Thyroid gland (tissue), 4 donors: ENCODE measurements around the gene ELAPOR1. TPM values are rescaled to one million over a fixed set of nuclear protein-coding genes. Genes with fewer than 3 reads are reported as not detected.

Source experiments
- DNase-seq, 2 donors: peaks; one replicate each; pipeline ENCODE4 v3.0.0-alpha.2; 2019
- H3K27ac ChIP-seq, 3 donors: fragments of 200-600 bp; sonication (generic); 1 replicate in 2 of 3; 2 replicates in 1 of 3; pipeline ENCODE4 v1.5.1; 2016 to 2019; ENCODE audit warnings: mild to moderate bottlenecking in 1 of 3, moderate library complexity in 1 of 3
- H3K27me3 ChIP-seq: fragments of 200-600 bp; sonication (generic); one replicate; pipeline ENCODE4 v1.5.1; 2019
- H3K36me3 ChIP-seq, 2 donors: fragments of 200-600 bp; sonication (generic); one replicate each; pipeline ENCODE4 v1.5.1; 2016 to 2019
- H3K4me1 ChIP-seq, 2 donors: fragments of 200-600 bp; sonication (generic); one replicate each; pipeline ENCODE4 v1.5.1; 2017 to 2019
- H3K4me3 ChIP-seq, 3 donors: fragments of 200-600 bp; sonication (generic); replicated peaks in 1 of 3; 1 replicate in 2 of 3; 2 replicates in 1 of 3; pipeline ENCODE4 v1.5.1; 2016; ENCODE audit warnings: mild to moderate bottlenecking in 1 of 3
- H3K9me3 ChIP-seq: fragments of 200-600 bp; sonication (generic); one replicate; pipeline ENCODE4 v1.5.1; 2017
- POLR2A ChIP-seq, 2 donors: fragments of 450-650 bp; IDR thresholded peaks; one replicate each; pipeline ENCODE4 v1.6.1; 2017; ENCODE audit warnings: antibody characterized with exemption in 2 of 2, mild to moderate bottlenecking in 2 of 2, moderate library complexity in 1 of 2
- WGBS, 2 donors: methylation state at CpG; one replicate each; pipeline ENCODE4 v1.1.5; 2017; 5-methylcytosine and 5-hydroxymethylcytosine counted together
- intact Hi-C: fragments of 100-400 bp; cut with DNase I; formaldehyde crosslinking; loops from one replicate; pipeline ENCODE4 v1.15.1; 2023
- total RNA-seq, 4 donors: library from RNA; depleted of rRNA; stranded (reverse); fragments of >200 nt; gene quantifications; one replicate each; pipeline ENCODE4 v1.2.3, GENCODE V29; 2016
- TF ChIP-seq, protein P1 (sequence below), 6 experiments: fragments of 200-600 bp in 3 of 6; fragments of 450-650 bp in 3 of 6; sonication (generic) in 3 of 6; IDR thresholded peaks; one replicate each; pipeline ENCODE4 v1.5.1; 2016 to 2019; ENCODE audit warnings: antibody characterized with exemption in 6 of 6, mild to moderate bottlenecking in 2 of 6, inconsistent platforms in 1 of 6, moderate library complexity in 1 of 6

Gene ELAPOR1
- total RNA-seq, 4 donors from 2014 or later: 4.7 to 24.0 (median 12.3) TPM

DNA sequence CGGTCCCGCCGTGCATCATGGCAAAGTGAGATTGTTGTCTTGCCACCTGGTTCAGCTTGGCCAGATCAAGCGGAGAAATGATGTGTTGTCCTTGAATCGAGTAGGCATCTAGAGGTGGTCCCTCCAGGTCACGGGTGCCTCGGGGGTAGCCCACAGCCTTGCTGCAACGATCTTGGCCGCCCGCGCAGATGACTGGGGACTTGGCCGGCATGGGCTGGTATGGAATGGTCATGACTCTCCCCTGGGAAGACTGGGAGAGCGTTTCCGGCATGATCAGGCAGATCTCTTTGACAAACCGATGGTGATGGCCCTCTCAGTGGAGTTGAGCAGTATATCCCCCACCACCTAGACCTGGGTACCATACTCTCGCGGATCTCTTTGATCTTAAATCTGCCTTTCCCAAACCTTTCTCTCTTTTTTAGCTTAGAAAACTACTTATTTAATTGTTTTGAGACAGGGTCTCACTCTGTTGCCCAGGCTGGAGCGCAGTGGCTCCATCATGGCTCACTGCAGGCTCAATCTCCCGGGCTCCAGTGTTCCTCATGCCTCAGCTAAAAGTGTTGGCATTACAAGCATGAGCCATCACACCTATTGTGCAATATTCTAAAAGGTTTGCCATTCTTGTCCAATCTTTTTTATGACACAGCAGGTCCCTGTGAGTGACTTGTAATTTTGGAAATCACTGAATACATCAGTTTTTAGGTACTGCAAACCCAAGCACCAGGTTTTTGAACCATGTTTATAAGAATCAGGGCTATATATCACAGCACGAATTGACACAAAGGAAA is 9.4 kb upstream of the ELAPOR1 start:
- Histone ChIP-seq H3K9me3 (no peaks in the 10 kb centered on the region), H3K27ac (no peak overlapping the region), H3K36me3 (no peaks in the 10 kb centered on the region), H3K4me3 (no peak overlapping the region), H3K27me3 (no peaks in the 10 kb centered on the region), H3K4me1 (peaks cover 4 to 10% of the 10 kb centered on the region in 2 donors)
- no peak for DNase-seq
- intact Hi-C loops: no loop called here
- WGBS, 2 donors: 88 to 92% methylated on average over 14 to 18 of the region's 20 CpGs
- no peak for TF ChIP-seq POLR2A (IDR thresholded peaks at IDR 0.05)
- TF ChIP-seq, protein P1, sequence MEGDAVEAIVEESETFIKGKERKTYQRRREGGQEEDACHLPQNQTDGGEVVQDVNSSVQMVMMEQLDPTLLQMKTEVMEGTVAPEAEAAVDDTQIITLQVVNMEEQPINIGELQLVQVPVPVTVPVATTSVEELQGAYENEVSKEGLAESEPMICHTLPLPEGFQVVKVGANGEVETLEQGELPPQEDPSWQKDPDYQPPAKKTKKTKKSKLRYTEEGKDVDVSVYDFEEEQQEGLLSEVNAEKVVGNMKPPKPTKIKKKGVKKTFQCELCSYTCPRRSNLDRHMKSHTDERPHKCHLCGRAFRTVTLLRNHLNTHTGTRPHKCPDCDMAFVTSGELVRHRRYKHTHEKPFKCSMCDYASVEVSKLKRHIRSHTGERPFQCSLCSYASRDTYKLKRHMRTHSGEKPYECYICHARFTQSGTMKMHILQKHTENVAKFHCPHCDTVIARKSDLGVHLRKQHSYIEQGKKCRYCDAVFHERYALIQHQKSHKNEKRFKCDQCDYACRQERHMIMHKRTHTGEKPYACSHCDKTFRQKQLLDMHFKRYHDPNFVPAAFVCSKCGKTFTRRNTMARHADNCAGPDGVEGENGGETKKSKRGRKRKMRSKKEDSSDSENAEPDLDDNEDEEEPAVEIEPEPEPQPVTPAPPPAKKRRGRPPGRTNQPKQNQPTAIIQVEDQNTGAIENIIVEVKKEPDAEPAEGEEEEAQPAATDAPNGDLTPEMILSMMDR (IDR thresholded peaks at IDR 0.05): no peak

DNA sequence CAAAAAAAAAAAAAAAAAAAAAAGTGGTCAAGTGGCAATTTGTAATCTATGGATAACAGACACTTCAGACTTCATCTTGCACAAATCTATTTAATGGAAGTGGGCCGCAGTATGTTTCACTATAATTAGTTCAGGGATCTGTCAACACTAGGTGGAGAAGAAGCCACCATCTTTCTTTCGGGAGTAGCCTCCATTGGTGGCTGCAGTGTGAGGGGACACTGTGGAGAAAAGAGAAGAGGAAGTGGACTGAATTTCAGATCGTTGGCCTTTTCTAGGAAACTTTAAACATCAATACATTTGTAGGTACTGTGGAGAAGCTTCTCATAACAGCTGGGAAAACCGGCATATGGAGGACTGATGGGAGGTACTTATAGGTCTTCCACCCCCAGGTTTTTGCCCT is 8.0 kb upstream of the ELAPOR1 start:
- H3K9me3 ChIP-seq: no peaks in the 10 kb centered on the region
- H3K4me1 ChIP-seq: peaks cover 4 to 7% of the 10 kb centered on the region in 2 donors
- H3K36me3 ChIP-seq: no peaks in the 10 kb centered on the region
- H3K4me3 ChIP-seq: no peak overlapping the region
- DNase-seq: no peak
- intact Hi-C loops: no loop called here
- H3K27me3 ChIP-seq: no peaks in the 10 kb centered on the region
- WGBS, 2 donors: 78 to 79% methylated on average over 4 of the region's 4 CpGs
- TF ChIP-seq POLR2A (IDR thresholded peaks at IDR 0.05): no peak
- TF ChIP-seq, protein P1 (IDR thresholded peaks at IDR 0.05): no peak
- H3K27ac ChIP-seq: no peak overlapping the region

DNA sequence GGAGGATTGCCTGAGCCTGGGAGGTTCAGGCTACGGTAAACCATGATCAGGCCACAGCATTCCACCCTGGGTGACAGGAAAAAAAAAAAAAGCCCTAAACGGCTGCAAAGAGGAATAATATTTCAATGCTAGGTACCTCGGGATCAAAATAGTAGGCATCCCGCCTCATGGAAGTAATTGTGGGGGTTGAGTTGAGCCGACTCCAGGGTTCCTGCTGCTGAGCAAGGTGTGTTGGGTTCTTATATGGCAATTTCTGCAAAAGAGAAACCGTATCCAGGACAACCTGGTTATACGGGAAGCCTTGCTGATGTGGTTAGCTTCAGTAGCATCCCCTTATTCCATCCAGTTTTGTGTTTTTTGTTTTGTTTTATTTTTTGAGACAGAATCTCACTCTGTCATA is 6.1 kb upstream of the ELAPOR1 start:
- Histone ChIP-seq H3K4me3 (no peak overlapping the region), H3K36me3 (no peaks in the 10 kb centered on the region), H3K9me3 (no peaks in the 10 kb centered on the region), H3K27me3 (no peaks in the 10 kb centered on the region), H3K4me1 (peaks cover 5% of the 10 kb centered on the region in 2 donors), H3K27ac (no peak overlapping the region)
- no peak for DNase-seq
- TF ChIP-seq POLR2A (IDR thresholded peaks at IDR 0.05): no peak
- TF ChIP-seq, protein P1 (IDR thresholded peaks at IDR 0.05): no peak
- WGBS, 2 donors: 84 to 87% methylated on average over 7 of the region's 7 CpGs
- intact Hi-C loops: no loop called here

DNA sequence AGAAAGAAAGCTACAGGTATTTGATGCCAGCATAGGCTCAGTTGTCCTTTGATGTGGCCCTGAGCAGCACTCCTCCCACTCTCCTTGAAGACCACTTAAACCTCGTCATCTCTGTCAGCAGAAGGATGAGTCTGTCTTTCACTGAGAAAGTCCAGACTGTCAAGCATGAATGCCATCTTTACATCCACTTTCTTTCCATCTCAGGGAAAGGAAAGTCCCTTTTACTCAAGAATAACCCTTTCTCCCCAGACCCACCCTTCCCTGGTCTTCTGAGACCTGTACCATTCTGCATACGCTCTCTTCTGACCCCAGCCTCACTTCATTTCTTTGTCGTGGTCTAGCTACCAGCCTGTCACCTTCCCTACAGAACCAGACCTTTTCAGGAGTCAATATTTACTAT is 4.0 kb upstream of the ELAPOR1 start:
- Histone ChIP-seq H3K4me3 (no peak overlapping the region), H3K27me3 (no peaks in the 10 kb centered on the region), H3K36me3 (no peaks in the 10 kb centered on the region), H3K27ac (no peak overlapping the region), H3K9me3 (no peaks in the 10 kb centered on the region), H3K4me1 (peaks cover 13 to 21% of the 10 kb centered on the region in 2 donors)
- 63 to 65% methylated on average over 3 of the region's 3 CpGs for WGBS, 2 donors
- TF ChIP-seq, protein P1 (IDR thresholded peaks at IDR 0.05): no peak
- TF ChIP-seq POLR2A (IDR thresholded peaks at IDR 0.05): no peak
- no peak for DNase-seq
- intact Hi-C loops: loop anchor here (5.0 kb wide), 1 partner anchor 87 kb away; no protein-coding TSS in a partner anchor

DNA sequence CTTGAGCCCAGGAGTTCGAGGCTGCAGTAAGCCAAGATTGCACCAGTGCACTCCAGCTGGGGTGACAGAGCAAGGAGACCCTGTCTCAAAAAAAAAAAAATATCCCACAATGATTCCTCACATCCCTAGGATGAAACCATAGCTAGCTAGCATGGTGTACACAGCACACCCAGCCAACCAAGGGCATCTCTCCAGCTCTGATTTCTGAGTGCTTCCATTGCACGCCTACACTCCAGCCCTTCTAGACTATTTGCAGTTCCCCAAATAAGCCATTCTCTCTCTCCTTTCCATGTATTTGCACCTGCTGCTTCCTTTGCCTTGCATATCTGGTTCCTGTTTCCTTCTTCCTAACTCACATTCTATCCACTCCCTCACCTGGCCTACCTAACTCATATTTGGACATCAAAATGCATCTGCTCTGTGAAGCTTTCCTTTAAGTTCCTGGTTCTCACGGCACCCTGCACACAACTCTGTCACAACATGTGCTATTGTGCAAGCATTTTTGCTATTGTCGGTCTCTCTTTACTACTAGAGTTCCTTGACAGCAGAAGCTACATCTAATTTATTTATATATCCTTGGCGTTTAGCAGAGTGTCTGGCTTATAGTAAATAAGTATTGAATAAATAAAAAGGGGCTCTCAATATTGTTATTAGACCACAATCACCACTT is 2.4 kb upstream of the ELAPOR1 start:
- 78 to 79% methylated on average over 5 of the region's 5 CpGs for WGBS, 2 donors
- Histone ChIP-seq H3K27me3 (no peaks in the 10 kb centered on the region), H3K4me3 (no peak overlapping the region), H3K4me1 (peaks cover 13 to 21% of the 10 kb centered on the region in 2 donors), H3K36me3 (no peaks in the 10 kb centered on the region), H3K27ac (no peak overlapping the region), H3K9me3 (no peaks in the 10 kb centered on the region)
- intact Hi-C loops: loop anchor here (5.0 kb wide), 1 partner anchor 86 kb away; no protein-coding TSS in a partner anchor
- DNase-seq: no peak
- TF ChIP-seq POLR2A (IDR thresholded peaks at IDR 0.05): no peak
- TF ChIP-seq, protein P1 (IDR thresholded peaks at IDR 0.05): no peak
